Common myeloid progenitor, CD34-positive (primary cell): ENCODE measurements around the gene CSHL1.
"Not testable (repeated sequence)": the region's sequence is repeated elsewhere in the genome, so short reads cannot be mapped to it uniquely, and the experiment has no call there.

Experiments used
- CTCF ChIA-PET: fragments of 350-600 bp; sonication (Branson Sonifier 250); formaldehyde crosslinking; loops from one replicate; lab custom pipeline; 2021; ENCODE audit warnings: antibody characterized with exemption; lab: Charles Lee
- POLR2A ChIA-PET: fragments of 350-600 bp; sonication (Branson Sonifier 250); formaldehyde crosslinking; loops from one replicate; lab custom pipeline; 2021; ENCODE audit warnings: antibody characterized with exemption; lab: Charles Lee
- DNase-seq, 3 donors: peaks; one replicate each; pipeline versions ENCODE4 v3.0.0 to v3.0.0-alpha.2; 2013
- H3K27ac ChIP-seq, 2 experiments: 1 replicate in 1 of 2; 2 replicates in 1 of 2; pipeline ENCODE4 v1.7.0; 2013; ENCODE audit warnings: inconsistent platforms in 2 of 2, low read length in 2 of 2, mild to moderate bottlenecking in 2 of 2, low read depth in 1 of 2, moderate library complexity in 1 of 2; ENCODE audit not compliant: severe bottlenecking in 2 of 2, insufficient read depth in 1 of 2, poor library complexity in 1 of 2
- H3K27me3 ChIP-seq, 5 experiments: replicated peaks in 2 of 5; 1 replicate in 3 of 5; 2 replicates in 2 of 5; pipeline versions ENCODE4 v1.6.1 to v1.7.0; 2013; ENCODE audit warnings: low read length in 4 of 5, mild to moderate bottlenecking in 2 of 5, moderate library complexity in 2 of 5, inconsistent platforms in 1 of 5; ENCODE audit not compliant: insufficient read depth in 5 of 5, control insufficient read depth in 4 of 5
- H3K36me3 ChIP-seq, 4 experiments: 1 replicate in 2 of 4; 2 replicates in 2 of 4; pipeline versions ENCODE4 v1.6.1 to v1.7.0; 2013; ENCODE audit warnings: low read length in 3 of 4, control low read depth in 1 of 4, mild to moderate bottlenecking in 1 of 4; ENCODE audit not compliant: control insufficient read depth in 4 of 4, insufficient read depth in 4 of 4
- H3K4me1 ChIP-seq, 4 experiments: 1 replicate in 3 of 4; 2 replicates in 1 of 4; pipeline versions ENCODE4 v1.6.1 to v1.7.1; 2013; ENCODE audit warnings: low read length in 3 of 4, mild to moderate bottlenecking in 3 of 4, control low read depth in 1 of 4, inconsistent platforms in 1 of 4, moderate library complexity in 1 of 4; ENCODE audit not compliant: control insufficient read depth in 4 of 4, insufficient read depth in 4 of 4; ENCODE audit errors: control extremely low read depth in 1 of 4
- H3K4me3 ChIP-seq, 7 experiments: 1 replicate in 4 of 7; 2 replicates in 3 of 7; pipeline versions ENCODE4 v1.5.1 to v1.7.0; 2013; ENCODE audit warnings: mild to moderate bottlenecking in 7 of 7, low read length in 6 of 7, moderate library complexity in 6 of 7, inconsistent platforms in 2 of 7, low read depth in 2 of 7, control low read depth in 1 of 7; ENCODE audit not compliant: insufficient read depth in 4 of 7, control insufficient read depth in 1 of 7; ENCODE audit errors: extremely low read depth in 1 of 7
- H3K9me3 ChIP-seq, 5 experiments: 1 replicate in 4 of 5; 2 replicates in 1 of 5; pipeline versions ENCODE4 v1.6.1 to v1.7.1; 2013; ENCODE audit warnings: low read length in 4 of 5, mild to moderate bottlenecking in 2 of 5, inconsistent platforms in 1 of 5, low read depth in 1 of 5, moderate library complexity in 1 of 5; ENCODE audit not compliant: control insufficient read depth in 4 of 5, insufficient read depth in 2 of 5; ENCODE audit errors: control extremely low read depth in 1 of 5
- WGBS: methylation state at CpG from one replicate; pipeline ENCODE4 v1.1.5; 2013; ENCODE audit not compliant: insufficient coverage; 5-methylcytosine and 5-hydroxymethylcytosine counted together

The CSHL1 gene

DNA sequence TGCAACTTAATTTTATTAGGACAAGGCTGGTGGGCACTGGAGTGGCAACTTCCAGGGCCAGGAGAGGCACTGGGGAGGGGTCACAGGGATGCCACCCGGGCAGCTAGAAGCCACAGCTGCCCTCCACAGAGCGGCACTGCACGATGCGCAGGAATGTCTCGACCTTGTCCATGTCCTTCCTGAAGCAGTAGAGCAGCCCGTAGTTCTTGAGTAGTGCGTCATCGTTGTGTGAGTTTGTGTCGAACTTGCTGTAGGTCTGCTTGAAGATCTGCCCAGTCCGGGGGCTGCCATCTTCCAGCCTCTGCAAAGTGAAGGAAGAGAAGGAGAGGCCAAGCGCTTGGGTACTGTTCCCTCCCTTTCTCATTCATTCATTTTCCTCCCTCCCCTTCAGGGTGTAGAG lies 6.1 kb upstream of the CSHL1 start:
- H3K27me3 ChIP-seq, H3K4me1 ChIP-seq, H3K4me3 ChIP-seq, H3K36me3 ChIP-seq, POLR2A ChIA-PET, H3K9me3 ChIP-seq, DNase-seq, H3K27ac ChIP-seq: not testable (repeated sequence)
- CTCF ChIA-PET: interaction anchor here (0.9 to 5.8 kb wide), 10 partner anchors 13 to 216 kb away, joined by 3 to 100 read pairs (median 14); partner anchors contain the start of gene CD79B
- WGBS: 100% methylated on average over 4 of the region's 11 CpGs

GRCh38 chr17:63916566-63917185 lies 5.6 kb upstream of the CSHL1 start:
- H3K36me3 ChIP-seq: no peaks in the 10 kb centered on the region
- WGBS: 98% methylated on average over 10 of the region's 12 CpGs
- H3K27me3 ChIP-seq: no peaks in the 10 kb centered on the region
- CTCF ChIA-PET: interaction anchor here (0.8 to 5.5 kb wide), 13 partner anchors 12 to 224 kb away, joined by 3 to 100 read pairs (median 9); no protein-coding TSS in a partner anchor
- H3K4me1 ChIP-seq: peaks cover 0 to 5% (median 0%) of the 10 kb centered on the region in 4 experiments
- no peak for DNase-seq
- no peak overlapping the region for H3K27ac ChIP-seq
- no peak overlapping the region for H3K4me3 ChIP-seq
- POLR2A ChIA-PET: no interaction called here
- H3K9me3 ChIP-seq: no peaks in the 10 kb centered on the region

DNA sequence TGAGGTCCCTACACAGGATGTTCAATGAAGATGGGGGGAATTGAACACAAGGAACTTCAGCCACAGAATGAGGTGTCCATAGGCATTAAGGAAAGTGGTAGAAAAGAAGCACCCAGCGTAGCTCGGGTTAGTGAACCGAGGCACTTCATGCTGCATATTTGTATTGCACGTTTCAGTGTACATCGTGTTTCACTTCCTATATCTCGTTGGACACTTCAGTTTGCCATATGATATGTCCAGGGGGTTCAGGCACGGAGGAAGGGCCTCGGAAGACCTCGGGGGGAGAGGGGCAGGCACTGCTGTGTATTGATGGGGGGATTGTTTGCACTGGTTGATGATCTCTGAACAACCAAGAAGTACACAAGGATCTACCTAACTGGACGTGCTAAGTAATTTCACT lies 4.7 kb upstream of the CSHL1 start:
- DNase-seq, POLR2A ChIA-PET, H3K4me1 ChIP-seq, H3K36me3 ChIP-seq, H3K9me3 ChIP-seq, H3K27me3 ChIP-seq, H3K27ac ChIP-seq, H3K4me3 ChIP-seq: not testable (repeated sequence)
- 89% methylated on average over 6 of the region's 10 CpGs for WGBS
- CTCF ChIA-PET: interaction anchor here (0.8 to 5.5 kb wide), 9 partner anchors 31 to 225 kb away, joined by 3 to 56 read pairs (median 9); no protein-coding TSS in a partner anchor

DNA sequence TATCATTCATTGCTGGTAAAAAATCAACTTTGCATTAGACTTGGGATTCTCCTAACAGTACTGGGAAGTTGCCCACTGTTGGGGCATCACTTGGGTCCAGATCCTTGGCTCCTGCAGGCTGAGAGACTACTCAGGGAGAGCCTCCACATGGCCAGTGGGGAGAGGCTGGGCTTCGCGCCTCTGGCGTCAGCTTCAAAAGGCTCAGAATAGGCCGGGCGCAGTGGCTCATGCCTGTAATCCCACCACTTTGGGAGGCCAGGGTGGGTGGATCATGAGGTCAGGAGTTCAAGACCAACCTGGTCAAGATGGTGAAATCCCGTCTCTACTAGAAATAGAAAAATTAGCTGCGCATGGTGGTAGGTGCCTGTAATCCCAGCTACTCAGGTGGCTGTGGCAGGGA lies 3.4 kb upstream of the CSHL1 start:
- ChIA-PET CTCF (interaction anchor here (0.8 to 5.5 kb wide), 5 partner anchors 32 to 111 kb away, joined by 3 to 24 read pairs (median 9); no protein-coding TSS in a partner anchor), POLR2A (no interaction called here)
- Histone ChIP-seq H3K4me1 (peaks cover 0 to 5% (median 0%) of the 10 kb centered on the region in 4 experiments), H3K27me3 (no peaks in the 10 kb centered on the region), H3K36me3 (no peaks in the 10 kb centered on the region), H3K4me3 (no peak overlapping the region), H3K27ac (no peak overlapping the region), H3K9me3 (no peaks in the 10 kb centered on the region)
- WGBS: 100% methylated on average over 7 of the region's 7 CpGs
- DNase-seq: no peak

DNA sequence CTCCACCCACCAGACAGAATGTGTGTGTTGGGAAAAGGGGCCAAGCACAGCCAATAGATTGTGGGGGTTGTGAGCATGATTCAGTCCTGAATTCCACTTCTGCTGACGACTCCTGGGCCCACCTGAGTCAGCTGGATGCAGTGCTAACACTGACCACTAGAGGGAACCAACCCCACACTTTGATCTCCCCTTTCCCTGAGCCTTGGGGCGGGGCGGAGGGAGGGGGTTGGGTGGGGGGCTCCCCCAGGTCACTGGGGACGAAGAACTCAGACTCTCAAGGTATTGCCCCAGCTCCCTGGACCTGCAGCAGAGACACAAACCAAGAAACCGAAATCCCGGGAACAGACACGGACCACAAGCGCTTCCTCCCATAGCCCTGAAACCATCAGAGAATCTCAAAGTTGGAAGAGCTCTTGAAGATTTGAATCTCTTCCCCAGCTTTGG lies 621 bp upstream of the CSHL1 start:
- H3K4me3 ChIP-seq: no peak overlapping the region
- no peak overlapping the region for H3K27ac ChIP-seq
- peak in 2 of 3 donors; percentile 48 to 61 for DNase-seq
- H3K36me3 ChIP-seq: no peaks in the 10 kb centered on the region
- H3K9me3 ChIP-seq: no peaks in the 10 kb centered on the region
- POLR2A ChIA-PET: interaction anchor here (0.6 kb wide), 1 partner anchor 35 kb away, joined by 3 read pairs; no protein-coding TSS in a partner anchor
- H3K4me1 ChIP-seq: no peaks in the 10 kb centered on the region
- CTCF ChIA-PET: interaction anchor here (1.0 to 5.5 kb wide), 20 partner anchors 11 to 224 kb away, joined by 3 to 27 read pairs (median 5); partner anchors contain the start of genes CD79B and ERN1
- H3K27me3 ChIP-seq: no peaks in the 10 kb centered on the region
- WGBS: 57% methylated on average over 5 of the region's 8 CpGs

GRCh38 chr17:63910096-63910495 lies 962 bp downstream of the CSHL1 start:
- no peak for DNase-seq
- WGBS: 93% methylated on average over 12 of the region's 14 CpGs
- H3K27ac ChIP-seq: no peak overlapping the region
- H3K27me3 ChIP-seq: no peaks in the 10 kb centered on the region
- ChIA-PET POLR2A (no interaction called here), CTCF (interaction anchor here (0.7 to 4.0 kb wide), 10 partner anchors 20 to 221 kb away, joined by 3 to 27 read pairs (median 4); partner anchors contain the start of gene ERN1)
- H3K9me3 ChIP-seq: no peaks in the 10 kb centered on the region
- no peaks in the 10 kb centered on the region for H3K36me3 ChIP-seq
- H3K4me1 ChIP-seq: no peaks in the 10 kb centered on the region
- no peak overlapping the region for H3K4me3 ChIP-seq

DNA sequence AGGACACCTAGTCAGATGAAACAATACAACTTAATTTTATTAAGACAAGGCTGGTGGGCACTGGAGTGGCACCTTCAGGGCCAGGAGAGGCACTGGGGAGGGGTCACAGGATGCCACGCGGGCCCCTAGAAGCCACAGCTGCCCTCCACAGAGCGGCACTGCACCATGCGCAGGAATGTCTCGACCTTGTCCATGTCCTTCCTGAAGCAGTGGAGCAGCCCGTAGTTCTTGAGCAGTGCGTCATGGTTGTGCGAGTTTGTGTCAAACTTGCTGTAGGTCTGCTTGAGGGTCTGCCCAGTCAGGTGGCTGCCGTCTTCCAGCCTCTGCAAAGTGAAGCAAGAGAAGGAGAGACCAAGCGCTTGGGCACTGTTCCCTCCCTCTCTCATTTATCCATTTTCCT lies 1.5 kb downstream of the CSHL1 start:
- 96% methylated on average over 5 of the region's 10 CpGs for WGBS
- H3K27me3 ChIP-seq, H3K36me3 ChIP-seq, POLR2A ChIA-PET, H3K9me3 ChIP-seq, H3K4me1 ChIP-seq, H3K4me3 ChIP-seq, H3K27ac ChIP-seq, DNase-seq: not testable (repeated sequence)
- CTCF ChIA-PET: interaction anchor here (2.7 to 3.0 kb wide), 2 partner anchors 19 to 221 kb away, joined by 7 to 10 read pairs; partner anchors contain the start of gene ERN1
